ENCODE data around the gene ABI3BP.

ABI3BP gene, protein sequence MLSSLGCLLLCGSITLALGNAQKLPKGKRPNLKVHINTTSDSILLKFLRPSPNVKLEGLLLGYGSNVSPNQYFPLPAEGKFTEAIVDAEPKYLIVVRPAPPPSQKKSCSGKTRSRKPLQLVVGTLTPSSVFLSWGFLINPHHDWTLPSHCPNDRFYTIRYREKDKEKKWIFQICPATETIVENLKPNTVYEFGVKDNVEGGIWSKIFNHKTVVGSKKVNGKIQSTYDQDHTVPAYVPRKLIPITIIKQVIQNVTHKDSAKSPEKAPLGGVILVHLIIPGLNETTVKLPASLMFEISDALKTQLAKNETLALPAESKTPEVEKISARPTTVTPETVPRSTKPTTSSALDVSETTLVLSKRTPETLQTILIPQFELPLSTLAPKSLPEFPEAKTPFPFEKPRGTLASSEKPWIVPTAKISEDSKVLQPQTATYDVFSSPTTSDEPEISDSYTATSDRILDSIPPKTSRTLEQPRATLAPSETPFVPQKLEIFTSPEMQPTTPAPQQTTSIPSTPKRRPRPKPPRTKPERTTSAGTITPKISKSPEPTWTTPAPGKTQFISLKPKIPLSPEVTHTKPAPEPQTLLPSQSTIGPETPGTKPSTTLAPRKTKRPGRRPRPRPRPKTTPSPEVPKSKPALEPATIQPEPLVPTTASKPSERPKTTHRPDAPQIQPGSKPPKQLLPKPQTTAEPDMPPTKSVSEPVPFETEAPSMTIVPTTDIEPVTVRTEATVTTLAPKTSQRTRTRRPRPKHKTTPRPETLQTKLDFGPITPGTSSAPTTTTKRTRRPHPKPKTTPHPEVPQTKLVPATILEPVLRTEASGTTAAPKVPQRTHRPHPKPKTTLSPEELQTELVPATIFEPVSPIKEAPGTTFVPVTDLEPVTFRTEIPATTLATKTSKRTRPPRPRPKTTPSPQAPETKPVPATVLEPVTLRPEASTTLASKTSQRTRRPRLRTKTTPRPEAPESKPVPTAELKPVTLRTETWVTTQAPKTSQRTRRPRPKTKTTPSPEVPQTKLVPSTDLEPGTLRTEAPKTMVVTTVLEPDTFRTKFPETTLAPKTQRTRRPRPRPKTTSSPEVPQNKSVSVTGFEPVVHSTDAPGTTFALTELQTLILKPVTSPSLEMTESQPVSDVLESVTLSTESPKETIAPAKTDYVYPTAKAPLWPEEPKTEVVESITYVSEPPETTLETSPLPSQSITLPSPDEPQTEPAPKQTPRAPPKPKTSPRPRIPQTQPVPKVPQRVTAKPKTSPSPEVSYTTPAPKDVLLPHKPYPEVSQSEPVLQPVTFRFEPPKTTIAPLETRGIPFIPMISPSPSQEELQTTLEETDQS (N-terminal part only)

GRCh38 chr3:100993309-100993708, at the start of gene ABI3BP:
TSS of gene ABI3BP (minus strand) at chr3:100993421. CDS start at chr3:100993384, 37 bp downstream.
- no peak within 1 kb of the TSS for H3K27ac ChIP-seq
- TF ChIP-seq ZFX (IDR thresholded peaks at IDR 0.05) (no peak), CTCF (conservative IDR thresholded peaks at IDR 0.05) (no peak)

DNA sequence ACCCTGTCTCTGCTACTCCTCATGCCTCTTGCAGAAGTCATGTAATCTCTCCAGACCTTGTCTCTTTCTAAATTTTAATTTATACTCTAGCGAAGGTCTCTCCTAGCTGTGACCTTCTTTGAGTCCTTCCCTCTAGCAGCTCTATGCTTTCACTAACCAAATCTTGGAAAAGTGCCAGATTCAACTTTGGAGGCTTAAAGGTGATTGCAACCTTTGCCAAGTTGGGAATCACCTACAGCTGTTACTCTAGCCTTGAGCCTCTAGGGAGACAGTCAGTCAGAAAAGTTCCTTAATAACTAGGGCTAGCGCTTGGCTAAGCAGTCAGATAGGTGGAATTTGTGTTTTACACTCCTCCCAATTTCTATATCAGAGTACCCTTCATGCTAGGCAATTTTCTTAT, 46.1 kb upstream of the ABI3BP start:
- H3K27ac ChIP-seq = no peak overlapping the region
- TF ChIP-seq CTCF (conservative IDR thresholded peaks at IDR 0.05) = no peak
- TF ChIP-seq ZFX (IDR thresholded peaks at IDR 0.05) = no peak

DNA sequence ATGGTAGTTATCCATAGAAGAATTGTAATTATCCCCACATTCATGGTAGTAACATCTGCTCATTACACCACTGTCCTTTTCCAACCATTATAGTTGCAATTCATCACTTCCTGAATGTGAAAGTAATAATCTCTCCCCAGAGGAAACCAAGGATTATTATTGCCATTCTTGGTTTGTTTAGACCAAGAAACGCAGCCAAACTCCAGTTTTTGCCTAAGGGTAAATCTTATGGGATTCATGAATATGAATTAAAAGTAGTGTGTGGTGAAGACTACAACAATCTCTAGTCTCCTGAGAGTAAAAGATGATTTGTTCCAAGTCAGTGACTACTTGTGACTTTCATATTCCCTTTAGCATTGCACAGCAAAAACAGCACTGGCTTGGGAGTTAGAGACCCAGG, 45.7 kb upstream of the ABI3BP start:
- no peak overlapping the region for H3K27ac ChIP-seq
- TF ChIP-seq ZFX (IDR thresholded peaks at IDR 0.05) (no peak), CTCF (conservative IDR thresholded peaks at IDR 0.05) (no peak)

GRCh38 chr3:101038393-101038792, 45.2 kb upstream of the ABI3BP start:
- TF ChIP-seq CTCF (conservative IDR thresholded peaks at IDR 0.05) (no peak), ZFX (IDR thresholded peaks at IDR 0.05) (no peak)
- H3K27ac ChIP-seq = no peak overlapping the region

GRCh38 chr3:101037613-101038012, 44.4 kb upstream of the ABI3BP start:
- TF ChIP-seq ZFX (IDR thresholded peaks at IDR 0.05) (no peak), CTCF (conservative IDR thresholded peaks at IDR 0.05) (no peak)
- no peak overlapping the region for H3K27ac ChIP-seq

DNA sequence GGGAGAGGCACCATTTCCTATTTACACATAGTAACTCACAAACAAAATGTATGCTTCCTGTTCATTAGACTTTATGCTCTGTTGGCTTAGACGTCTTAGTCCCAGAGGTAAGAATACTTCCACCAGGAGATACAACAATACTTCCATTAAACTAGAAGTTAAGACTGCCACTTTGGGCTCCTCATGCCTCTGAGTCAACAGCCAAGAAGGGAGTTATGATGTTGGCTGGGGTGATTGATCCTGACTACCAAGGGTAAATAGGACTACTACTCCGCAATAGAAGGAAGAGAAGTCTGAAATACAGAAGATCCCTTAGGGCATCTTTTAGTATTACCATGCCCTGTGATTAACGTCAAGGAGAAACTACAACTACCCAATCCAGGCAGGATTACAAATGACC, 43.5 kb upstream of the ABI3BP start:
- TF ChIP-seq CTCF (conservative IDR thresholded peaks at IDR 0.05) (no peak), ZFX (IDR thresholded peaks at IDR 0.05) (no peak)
- no peak overlapping the region for H3K27ac ChIP-seq
